NOMO-1 treated with dmso at 0.1 percent for 144 hours (cell line): ENCODE measurements around the gene HOXA7.

Source experiments
- DNase-seq: peaks from one replicate; lab custom pipeline; 2025; ENCODE audit not compliant: unreplicated experiment; lab: John Stamatoyannopoulos, UW

HOXA7 gene

DNA sequence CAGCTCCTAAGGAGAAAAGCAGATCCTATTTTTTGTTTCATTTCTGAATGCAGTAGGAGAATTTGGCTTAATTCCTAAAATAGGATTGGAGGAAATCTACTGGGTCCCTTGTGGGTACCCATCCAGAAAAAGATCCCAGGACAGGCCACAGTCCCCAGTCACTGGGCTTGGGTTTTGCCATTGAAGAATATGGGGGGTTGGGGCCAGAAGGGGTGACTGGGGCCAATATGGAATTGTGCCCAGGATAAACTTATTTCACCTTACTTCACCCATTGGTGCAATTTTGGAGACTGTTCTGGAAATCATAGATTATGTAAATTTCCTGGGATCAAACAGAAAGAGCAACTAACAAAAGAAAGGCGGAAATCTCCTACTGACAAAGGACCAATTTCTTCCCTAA, 18.0 kb downstream of the HOXA7 start:
- DNase-seq, result no peak

- DNase-seq, result no peak
Measured at GRCh38 chr7:27137640-27138315, 18.7 kb downstream of the HOXA7 start.

DNA sequence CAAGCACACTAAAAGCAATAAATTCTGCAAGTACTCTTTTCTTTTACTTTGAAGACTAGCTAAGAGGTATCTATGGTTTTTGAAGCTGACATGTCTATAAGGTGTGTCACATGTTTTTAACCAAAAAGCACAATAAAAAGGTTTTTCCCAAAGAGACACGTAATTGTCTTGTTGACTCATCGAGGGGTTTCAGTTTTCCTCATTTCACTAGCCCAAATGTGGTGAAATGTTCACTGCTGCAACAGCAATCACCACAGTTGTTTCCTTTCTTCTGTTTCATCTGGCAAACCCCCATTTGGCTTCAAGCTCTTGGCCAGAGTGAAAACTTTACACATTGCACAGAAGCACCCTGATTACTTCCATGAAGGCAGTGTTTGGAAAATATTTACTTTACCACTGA, 22.1 kb downstream of the HOXA7 start:
- no peak for DNase-seq

DNA sequence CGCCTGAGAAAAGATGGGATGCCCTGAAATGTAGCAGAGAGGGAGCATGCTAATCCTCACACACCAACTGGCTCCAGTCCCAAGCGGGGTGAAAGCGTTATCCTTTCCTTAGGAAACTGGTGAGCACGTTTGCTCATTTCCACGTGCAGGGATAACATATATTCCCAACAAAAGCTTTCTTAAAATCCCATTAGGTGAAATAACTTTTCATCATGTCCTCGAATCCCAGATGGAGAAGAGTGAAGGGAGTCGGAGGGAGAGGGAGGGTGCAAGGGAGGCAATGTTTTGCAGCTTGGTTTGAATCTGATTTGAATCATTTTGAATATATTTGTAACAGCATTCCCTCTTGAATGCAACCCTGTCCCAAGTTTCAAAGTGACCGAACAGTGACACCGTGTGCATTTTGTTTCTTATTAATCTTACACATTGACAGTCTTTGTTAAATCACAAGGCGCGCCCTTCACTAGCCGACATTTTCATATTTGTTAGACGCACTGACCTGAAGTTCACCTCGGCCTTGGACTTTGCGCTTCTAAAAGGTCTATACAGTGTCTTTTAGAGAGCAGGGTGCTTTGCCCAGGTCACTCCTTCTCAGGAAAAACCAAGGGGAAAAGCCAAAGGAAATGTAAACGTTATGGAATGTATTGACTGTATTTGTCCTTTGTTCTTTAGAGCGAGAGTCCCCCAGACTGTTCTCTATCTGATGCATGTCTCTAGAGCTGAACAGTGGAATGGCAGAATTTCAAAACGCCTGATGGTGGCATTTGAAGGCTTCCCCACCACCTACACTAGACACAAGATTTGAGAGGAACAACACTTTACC, 22.9 kb downstream of the HOXA7 start:
- no peak for DNase-seq

DNA sequence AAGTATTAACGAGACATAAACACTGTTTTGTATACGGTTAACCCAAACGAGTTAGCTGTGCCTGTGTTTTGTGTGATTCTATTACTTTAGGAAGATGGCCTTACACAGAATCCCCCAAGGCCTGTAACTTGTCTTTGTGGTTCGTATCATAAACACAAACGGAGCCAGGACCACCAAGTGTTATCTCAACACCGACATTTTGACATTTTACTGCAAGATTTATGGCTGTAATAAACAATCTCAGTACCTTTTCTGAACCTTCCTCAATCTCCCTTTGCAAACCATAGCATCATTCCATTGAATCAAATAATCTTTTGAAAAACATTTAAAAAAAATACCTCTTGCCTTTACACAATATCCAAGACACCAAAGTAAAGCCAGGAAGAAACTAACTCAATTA, 23.5 kb downstream of the HOXA7 start:
- DNase-seq, result no peak

DNA sequence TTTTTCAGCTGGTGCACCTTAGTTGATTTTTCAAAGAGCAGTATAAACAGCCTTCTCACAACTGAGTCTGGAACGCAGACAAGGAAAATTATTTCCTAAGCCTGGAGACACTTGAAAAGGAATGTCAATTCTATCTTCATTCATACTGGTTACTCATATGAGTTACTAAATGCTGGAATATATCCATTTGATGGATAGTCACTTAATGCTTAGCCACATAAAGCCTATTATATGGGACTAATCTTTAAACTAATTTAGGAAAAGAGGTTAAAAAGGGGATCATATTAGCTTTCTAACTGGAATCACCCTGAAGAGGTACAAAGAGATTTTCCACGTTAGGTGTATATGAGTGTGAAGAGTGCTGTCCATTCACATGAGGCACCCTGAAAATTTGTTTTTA, 24.3 kb downstream of the HOXA7 start:
- DNase-seq, result no peak

DNA sequence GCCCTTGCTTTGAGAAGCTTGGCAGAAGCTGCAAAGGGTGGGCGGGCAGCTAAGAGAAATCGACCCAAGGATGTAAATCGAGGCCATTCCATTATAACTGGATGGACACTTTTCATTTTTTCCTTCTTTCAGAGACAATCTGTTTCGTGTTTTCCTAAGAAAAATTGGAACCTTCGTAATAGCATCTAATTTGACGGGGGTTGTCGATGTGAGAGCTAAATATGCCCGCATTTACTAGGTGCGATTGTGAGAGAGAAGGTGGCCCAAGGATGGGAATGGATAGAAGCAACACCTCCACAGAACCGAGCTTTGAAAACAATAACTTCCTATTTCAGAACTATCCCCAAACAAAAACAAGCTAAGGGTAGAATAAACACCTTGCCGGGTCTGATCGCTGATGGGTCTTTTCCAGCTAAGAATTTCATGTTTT, 25.1 kb downstream of the HOXA7 start:
- no peak for DNase-seq

DNA sequence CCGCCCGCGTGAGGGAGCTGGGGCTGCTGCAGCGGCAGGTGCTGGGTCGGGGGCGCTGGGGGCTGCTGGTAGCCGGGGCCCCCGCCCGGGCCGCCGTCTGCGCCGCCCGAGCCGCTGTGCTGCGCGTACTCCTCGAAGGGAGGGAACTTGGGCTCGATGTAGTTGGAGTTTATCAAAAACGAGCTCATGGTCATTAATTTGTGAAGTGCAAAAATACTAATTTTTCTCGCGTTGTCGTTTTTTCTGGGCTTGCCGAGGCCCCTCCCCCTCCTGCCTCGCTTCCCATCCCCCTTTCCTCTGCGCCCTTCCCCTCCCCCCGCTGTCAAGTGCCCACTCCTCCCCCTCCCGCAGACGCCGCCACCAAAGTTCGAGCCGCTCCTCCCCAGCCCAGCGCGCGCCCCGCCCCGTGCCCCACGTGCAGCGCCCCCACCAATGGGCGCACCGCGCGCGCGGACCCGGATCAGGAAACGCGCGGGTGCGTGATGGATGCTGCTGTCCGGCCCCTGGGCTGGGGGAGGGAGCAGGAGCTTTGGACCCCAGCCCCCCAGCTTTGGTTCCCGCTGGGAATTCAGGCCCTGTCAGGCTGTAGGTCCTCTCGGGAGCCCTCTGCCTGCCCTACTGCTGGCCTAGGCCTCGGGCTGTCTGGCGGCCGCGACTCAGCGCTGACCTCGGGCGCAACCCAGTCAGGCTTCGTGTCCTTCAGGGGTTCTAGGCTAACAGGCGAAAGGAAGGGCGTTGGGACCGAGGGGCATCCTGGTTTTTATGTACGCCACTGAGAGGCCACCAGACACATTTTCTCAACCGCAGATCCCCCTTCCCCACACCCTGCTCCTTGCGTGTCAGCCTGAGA, 25.7 kb downstream of the HOXA7 start, which contains the start of gene HOXA4:
Gene HOXA4, minus strand, starts transcription at position 218 of the 850 bp plus-strand sequence. Its CDS starts 24 bp downstream, at position 194.
- DNase-seq, result no peak

GRCh38 chr7:27129729-27130539, 26.5 kb downstream of the HOXA7 start:
- no peak for DNase-seq

DNA sequence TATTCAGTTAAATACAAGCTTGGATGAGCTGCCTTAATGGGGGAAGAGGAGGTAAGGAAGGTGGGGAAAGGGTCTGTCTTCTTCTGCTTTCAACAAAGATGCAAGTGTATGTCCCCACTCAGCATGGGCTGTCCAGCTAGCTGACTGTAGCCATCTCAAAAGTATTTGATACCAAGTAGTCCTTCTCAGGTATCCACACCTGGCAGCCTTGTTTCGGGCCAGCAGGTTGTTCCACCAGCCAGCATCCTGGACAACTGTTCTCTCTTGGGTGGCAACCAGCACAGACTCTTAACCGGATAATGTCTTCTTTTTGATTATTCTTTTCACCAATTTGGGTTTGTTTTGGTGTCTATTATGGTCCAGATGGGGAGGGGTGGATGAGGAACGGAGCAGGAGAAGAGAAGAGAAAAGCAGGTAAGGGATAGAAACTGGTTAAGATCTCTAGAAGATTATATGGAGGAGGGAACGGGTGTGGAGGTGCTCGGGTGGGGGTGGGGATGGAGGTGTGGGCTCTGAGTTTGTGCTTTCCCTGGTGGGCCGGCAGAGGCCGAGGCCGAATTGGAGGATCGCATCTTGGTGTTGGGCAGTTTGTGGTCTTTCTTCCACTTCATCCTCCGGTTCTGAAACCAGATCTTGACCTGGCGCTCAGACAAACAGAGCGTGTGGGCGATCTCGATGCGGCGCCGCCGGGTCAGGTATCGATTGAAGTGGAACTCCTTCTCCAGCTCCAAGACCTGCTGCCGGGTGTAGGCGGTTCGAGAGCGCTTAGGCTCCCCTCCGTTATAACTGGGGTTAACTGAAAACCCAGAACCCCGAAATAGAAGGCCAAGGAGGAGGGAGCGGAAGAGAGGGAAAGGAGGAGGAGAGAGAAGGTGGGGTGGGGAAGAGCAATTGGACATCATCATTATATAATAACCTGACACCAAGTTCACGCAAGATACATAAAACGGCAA, 27.4 kb downstream of the HOXA7 start:
- DNase-seq, result no peak

DNA sequence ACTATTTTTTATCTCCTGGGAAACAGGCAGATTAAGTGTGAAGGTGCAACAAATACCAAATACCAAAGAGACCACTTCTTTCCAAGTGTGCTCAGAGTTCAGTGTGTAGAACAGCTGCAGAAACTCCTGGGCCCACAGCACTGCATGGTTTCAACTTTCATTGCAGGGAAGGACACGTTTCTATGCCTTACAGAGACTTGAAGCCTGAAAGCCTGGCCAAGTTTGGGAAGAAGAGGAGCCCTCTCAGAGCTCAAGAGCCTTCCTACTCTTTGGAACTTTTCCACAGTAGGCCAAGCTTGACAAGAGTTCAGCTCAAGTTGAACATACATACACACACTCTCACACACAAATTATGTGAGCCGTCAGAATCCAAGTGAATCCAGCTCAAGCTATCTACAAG, 28.4 kb downstream of the HOXA7 start:
- DNase-seq, result no peak

DNA sequence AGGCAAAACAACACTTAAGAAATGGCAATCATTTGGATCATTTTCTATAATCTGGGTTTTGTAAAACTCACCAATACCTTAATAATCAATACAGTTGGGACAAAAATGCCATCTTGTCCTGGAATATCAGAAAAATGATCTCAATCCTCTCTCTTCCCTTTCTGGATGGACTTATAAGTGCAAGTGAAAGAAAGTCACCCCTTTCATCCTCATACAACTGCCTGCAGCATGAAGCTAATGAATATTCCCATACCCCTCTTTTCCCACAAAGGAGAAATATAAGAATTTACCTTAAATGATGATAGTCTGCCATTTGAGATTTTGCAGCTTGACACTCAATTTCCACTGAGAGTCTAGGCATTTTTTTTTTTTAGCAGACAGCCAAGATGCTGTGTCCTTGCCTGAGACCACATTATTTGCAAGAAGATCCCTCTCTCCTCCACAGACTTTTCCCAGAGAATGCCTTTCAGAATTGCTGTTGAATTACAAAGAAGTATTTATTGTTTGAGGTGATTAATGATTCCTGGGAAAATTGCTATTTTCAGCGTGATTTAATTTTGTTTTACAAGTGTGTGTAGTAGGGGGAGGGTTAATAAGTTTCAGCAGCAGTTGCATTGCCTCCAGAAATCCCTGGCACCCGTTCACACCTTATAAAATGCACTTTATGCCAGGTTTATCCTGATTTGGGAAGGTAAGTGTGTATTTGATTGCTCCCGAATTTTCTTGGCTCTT, 29.7 kb downstream of the HOXA7 start:
- no peak for DNase-seq

- DNase-seq, result no peak
Measured at GRCh38 chr7:27125986-27126394, 30.5 kb downstream of the HOXA7 start.

DNA sequence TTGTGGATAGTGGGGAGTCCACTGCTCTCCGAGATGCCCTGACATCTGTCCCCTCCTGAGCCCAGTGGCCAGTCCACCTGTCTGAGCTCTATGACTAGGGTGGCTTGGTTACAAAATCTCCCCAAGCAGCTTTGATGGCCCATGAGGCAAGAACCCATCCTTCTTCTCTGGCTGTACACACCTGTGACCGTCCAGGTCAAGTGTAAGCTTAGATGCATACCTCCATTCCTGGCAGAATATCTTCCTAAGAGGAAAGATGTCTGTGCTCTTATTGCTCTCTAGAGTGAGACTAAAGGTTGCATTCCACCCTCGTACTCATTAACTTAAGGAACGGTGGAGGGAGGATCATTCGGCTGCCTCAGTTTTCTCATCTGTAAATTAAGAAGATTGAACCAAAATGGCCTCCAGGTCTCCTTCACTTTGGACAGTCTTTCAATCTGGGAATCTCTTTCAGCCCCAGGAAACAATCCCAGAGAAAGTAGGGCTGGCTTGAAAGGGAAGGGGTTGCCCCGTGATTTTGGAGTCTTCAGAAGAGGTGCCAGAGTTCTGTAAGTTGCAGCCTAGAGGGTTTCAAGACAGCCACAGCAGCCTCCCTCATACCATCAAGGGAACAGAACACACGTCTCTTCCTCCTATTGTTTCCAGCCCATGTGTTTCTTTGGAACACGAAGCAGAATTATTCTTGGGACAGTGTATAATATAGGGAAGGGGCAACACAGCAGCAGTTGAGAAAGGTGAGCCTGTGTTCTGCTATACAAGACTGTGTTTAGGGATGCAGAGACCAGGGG, 31.4 kb downstream of the HOXA7 start:
- DNase-seq, result no peak

DNA sequence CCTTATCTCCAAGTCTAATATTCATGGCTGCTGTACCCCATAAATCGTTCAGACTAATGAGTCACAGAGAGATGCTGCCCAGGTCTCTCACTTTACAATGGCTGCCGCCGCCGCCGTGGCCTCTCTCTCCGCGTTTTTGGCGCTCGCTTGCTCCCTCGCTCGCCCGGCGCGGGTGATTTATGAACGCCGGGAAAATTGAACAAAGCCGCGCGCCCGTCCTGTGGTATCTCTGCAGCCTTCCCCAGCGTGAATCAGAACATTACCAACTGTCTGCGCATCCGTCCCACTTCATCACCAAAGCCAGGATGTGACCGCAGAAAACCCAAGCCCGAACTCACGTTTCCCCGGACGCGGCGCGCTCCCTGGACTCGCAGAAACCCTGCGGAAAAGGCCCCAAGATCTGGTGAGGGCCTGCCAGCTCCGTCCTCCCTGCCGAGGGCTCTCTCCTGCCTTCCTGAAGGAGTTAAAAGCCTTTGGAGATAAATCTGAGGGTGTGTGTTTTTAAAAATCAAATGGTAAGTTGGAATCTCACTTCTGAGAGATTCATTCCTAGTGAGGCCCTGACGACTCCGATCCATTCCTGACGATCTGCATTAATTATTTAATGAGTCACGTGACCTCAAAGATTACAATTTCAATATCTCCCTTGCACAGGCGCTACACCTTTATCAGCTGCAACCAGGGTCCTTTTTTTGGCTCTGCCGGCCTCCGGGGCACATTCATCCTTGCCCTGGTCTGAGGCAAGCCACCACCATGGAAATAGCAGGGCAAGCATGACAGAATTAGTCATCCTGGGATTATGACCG, 32.2 kb downstream of the HOXA7 start:
- DNase-seq, result no peak

DNA sequence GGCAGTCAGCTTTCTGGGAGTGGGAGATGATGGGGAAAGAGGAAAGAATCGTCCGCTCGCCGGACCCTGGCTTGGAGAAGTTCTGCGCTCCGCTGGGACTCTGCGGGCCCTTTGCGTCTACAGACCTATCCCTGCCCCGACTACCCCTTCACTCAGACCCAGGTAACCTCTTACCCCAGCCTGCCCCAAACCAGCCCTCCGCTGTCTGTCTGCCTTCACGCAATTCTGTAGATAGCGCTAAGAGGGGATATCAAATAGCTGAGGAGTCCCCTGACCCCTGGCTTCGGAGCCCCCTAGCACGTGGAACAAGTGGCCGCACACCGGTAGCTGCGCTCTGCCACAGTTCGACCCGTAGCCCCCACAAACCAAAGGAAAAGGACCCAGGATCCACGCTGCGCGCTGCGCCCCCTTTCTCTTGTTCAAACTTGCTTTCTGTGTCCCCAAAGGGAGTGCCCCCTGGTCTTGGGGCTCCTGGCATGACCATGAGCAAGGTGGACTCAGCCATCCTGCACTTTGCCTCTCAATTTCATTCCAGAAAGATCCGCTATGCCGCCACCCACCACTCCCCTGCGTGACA, 32.9 kb downstream of the HOXA7 start:
- DNase-seq, result no peak

GRCh38 chr7:27123007-27123476, 33.4 kb downstream of the HOXA7 start:
- DNase-seq, result no peak
